HEK293 (cell line): Measurements from ENCODE around the gene MAF.

Source experiments
- ATF2 ChIP-seq: fragments of 450-650 bp; formaldehyde crosslinking; IDR thresholded peaks from 2 replicates; pipeline ENCODE4 v1.5.1; 2016; ENCODE audit warnings: missing biosample characterization, missing genetic modification characterization, low read depth
- GLI4 ChIP-seq: fragments of 450-650 bp; formaldehyde crosslinking; IDR thresholded peaks from 2 replicates; pipeline ENCODE4 v1.5.1; 2016; ENCODE audit warnings: missing biosample characterization, missing genetic modification characterization
- ZBTB10 ChIP-seq: fragments of 450-650 bp; formaldehyde crosslinking; IDR thresholded peaks from 2 replicates; pipeline ENCODE4 v1.5.1; 2016; ENCODE audit warnings: missing biosample characterization, missing genetic modification characterization
- ZNF121 ChIP-seq: fragments of 450-650 bp; formaldehyde crosslinking; IDR thresholded peaks from 2 replicates; pipeline ENCODE4 v1.5.1; 2016; ENCODE audit warnings: missing biosample characterization, missing genetic modification characterization
- ZNF266 ChIP-seq: fragments of 450-650 bp; formaldehyde crosslinking; IDR thresholded peaks from 2 replicates; pipeline ENCODE4 v1.5.1; 2016; ENCODE audit warnings: missing biosample characterization, missing genetic modification characterization, low read depth
- ZNF274 ChIP-seq, 2 experiments: fragments of 200-500 bp in 1 of 2; fragments of 450-650 bp in 1 of 2; sonication (Bioruptor generic) in 1 of 2; formaldehyde crosslinking in 1 of 2; IDR thresholded peaks; 2 replicates each; pipeline versions ENCODE4 v1.5.1 to v1.6.1; 2014 to 2016; ENCODE audit warnings: borderline replicate concordance in 1 of 2, inconsistent platforms in 1 of 2, low read length in 1 of 2, missing biosample characterization in 1 of 2, missing genetic modification characterization in 1 of 2
- ZNF311 ChIP-seq: fragments of 450-650 bp; formaldehyde crosslinking; IDR thresholded peaks from 2 replicates; pipeline ENCODE4 v1.5.1; 2017; ENCODE audit warnings: missing biosample characterization, missing genetic modification characterization, borderline replicate concordance
- TF ChIP-seq, protein P1 (sequence below): fragments of 450-650 bp; formaldehyde crosslinking; IDR thresholded peaks from 2 replicates; pipeline ENCODE4 v1.5.1; 2016; ENCODE audit warnings: missing biosample characterization, missing genetic modification characterization
- TF ChIP-seq, protein P2 (sequence below): fragments of 450-650 bp; formaldehyde crosslinking; IDR thresholded peaks from 2 replicates; pipeline ENCODE4 v1.5.1; 2016; ENCODE audit warnings: missing biosample characterization, missing genetic modification characterization
- TF ChIP-seq, protein P3 (sequence below): fragments of 450-650 bp; formaldehyde crosslinking; IDR thresholded peaks from 2 replicates; pipeline ENCODE4 v1.5.1; 2016; ENCODE audit warnings: missing biosample characterization, missing genetic modification characterization
- TF ChIP-seq, protein P4 (sequence below): IDR thresholded peaks from 2 replicates; pipeline ENCODE4 v1.6.1; 2011; ENCODE audit warnings: mild to moderate bottlenecking, low read depth, low read length, borderline replicate concordance

GRCh38 chr16:79598348-79599181 lies 2.0 kb downstream of the MAF start:
- TF ChIP-seq, protein P1, sequence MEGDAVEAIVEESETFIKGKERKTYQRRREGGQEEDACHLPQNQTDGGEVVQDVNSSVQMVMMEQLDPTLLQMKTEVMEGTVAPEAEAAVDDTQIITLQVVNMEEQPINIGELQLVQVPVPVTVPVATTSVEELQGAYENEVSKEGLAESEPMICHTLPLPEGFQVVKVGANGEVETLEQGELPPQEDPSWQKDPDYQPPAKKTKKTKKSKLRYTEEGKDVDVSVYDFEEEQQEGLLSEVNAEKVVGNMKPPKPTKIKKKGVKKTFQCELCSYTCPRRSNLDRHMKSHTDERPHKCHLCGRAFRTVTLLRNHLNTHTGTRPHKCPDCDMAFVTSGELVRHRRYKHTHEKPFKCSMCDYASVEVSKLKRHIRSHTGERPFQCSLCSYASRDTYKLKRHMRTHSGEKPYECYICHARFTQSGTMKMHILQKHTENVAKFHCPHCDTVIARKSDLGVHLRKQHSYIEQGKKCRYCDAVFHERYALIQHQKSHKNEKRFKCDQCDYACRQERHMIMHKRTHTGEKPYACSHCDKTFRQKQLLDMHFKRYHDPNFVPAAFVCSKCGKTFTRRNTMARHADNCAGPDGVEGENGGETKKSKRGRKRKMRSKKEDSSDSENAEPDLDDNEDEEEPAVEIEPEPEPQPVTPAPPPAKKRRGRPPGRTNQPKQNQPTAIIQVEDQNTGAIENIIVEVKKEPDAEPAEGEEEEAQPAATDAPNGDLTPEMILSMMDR (tag by site-specific recombination) = peak; percentile 77
- TF ChIP-seq ATF2 (tag by site-specific recombination) (no peak), GLI4 (no peak), ZBTB10 (tag by site-specific recombination) (0 out of 2 replicates have a peak, but pooled peaks have one; percentile 18), ZNF121 (tag by site-specific recombination) (no peak), ZNF266 (tag by site-specific recombination) (no peak), ZNF311 (tag by site-specific recombination) (no peak), ZNF274 (IDR thresholded peaks at IDR 0.05; ENCODE audit: low read length) (no peak), ZNF274 (tag by site-specific recombination; IDR thresholded peaks at IDR 0.05; ENCODE audit: borderline replicate concordance) (no peak)
- TF ChIP-seq, protein P2, sequence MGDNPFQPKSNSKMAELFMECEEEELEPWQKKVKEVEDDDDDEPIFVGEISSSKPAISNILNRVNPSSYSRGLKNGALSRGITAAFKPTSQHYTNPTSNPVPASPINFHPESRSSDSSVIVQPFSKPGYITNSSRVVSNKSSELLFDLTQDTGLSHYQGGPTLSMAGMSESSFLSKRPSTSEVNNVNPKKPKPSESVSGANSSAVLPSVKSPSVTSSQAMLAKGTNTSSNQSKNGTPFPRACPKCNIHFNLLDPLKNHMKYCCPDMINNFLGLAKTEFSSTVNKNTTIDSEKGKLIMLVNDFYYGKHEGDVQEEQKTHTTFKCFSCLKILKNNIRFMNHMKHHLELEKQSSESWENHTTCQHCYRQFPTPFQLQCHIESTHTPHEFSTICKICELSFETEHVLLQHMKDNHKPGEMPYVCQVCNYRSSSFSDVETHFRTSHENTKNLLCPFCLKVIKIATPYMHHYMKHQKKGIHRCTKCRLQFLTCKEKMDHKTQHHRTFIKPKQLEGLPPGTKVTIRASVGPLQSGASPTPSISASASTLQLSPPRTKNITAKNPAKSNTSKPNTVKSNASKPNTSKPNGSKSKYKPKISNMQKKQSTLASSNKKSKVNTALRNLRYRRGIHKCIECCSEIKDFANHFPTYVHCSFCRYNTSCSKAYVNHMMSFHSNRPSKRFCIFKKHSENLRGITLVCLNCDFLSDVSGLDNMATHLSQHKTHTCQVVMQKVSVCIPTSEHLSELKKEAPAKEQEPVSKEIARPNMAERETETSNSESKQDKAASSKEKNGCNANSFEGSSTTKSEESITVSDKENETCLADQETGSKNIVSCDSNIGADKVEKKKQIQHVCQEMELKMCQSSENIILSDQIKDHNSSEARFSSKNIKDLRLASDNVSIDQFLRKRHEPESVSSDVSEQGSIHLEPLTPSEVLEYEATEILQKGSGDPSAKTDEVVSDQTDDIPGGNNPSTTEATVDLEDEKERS (tag by site-specific recombination) = no peak
- TF ChIP-seq, protein P3, sequence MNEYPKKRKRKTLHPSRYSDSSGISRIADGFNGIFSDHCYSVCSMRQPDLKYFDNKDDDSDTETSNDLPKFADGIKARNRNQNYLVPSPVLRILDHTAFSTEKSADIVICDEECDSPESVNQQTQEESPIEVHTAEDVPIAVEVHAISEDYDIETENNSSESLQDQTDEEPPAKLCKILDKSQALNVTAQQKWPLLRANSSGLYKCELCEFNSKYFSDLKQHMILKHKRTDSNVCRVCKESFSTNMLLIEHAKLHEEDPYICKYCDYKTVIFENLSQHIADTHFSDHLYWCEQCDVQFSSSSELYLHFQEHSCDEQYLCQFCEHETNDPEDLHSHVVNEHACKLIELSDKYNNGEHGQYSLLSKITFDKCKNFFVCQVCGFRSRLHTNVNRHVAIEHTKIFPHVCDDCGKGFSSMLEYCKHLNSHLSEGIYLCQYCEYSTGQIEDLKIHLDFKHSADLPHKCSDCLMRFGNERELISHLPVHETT (tag by site-specific recombination) = no peak
- TF ChIP-seq, protein P4, sequence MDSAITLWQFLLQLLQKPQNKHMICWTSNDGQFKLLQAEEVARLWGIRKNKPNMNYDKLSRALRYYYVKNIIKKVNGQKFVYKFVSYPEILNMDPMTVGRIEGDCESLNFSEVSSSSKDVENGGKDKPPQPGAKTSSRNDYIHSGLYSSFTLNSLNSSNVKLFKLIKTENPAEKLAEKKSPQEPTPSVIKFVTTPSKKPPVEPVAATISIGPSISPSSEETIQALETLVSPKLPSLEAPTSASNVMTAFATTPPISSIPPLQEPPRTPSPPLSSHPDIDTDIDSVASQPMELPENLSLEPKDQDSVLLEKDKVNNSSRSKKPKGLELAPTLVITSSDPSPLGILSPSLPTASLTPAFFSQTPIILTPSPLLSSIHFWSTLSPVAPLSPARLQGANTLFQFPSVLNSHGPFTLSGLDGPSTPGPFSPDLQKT = no peak
